GM12878 (cell line): ENCODE measurements around the gene CBLB. TPM values are rescaled to one million over a fixed set of nuclear protein-coding genes. Genes with fewer than 3 reads are reported as not detected.

Experiments used
- ATAC-seq: fragments of 200-7000 bp; cut with Tn5 transposase; 3 replicates; pipeline ENCODE4 v1.9.1; 2020; ENCODE audit warnings: mild to moderate bottlenecking, moderate library complexity
- BruUV-seq: library from RNA; stranded (reverse); fragments of 400-500 nt; replicated peaks from 2 replicates; lab custom pipeline; 2021; lab: Mats Ljungman, UMichigan
- CTCF ChIA-PET: fragments of 300-600 bp; sonication (Branson Sonifier 250); formaldehyde crosslinking; extraction: SDS; loops from one replicate; lab custom pipeline; 2021; ENCODE audit warnings: inconsistent platforms; lab: Yijun Ruan, JAX
- POLR2A ChIA-PET: fragments of 350-600 bp; formaldehyde crosslinking; extraction: SDS; loops from one replicate; lab custom pipeline; 2021; ENCODE audit warnings: inconsistent platforms; lab: Charles Lee
- RAD21 ChIA-PET: fragments of 300-600 bp; sonication (Branson Sonifier 250); formaldehyde crosslinking; loops from one replicate; lab custom pipeline; 2023; ENCODE audit warnings: antibody characterized with exemption; ENCODE audit not compliant: unreplicated experiment; lab: Charles Lee
- SMC1A ChIA-PET: fragments of 300-600 bp; sonication (Branson Sonifier 250); formaldehyde crosslinking; loops from one replicate; lab custom pipeline; 2023; ENCODE audit not compliant: unreplicated experiment, uncharacterized antibody; lab: Charles Lee
- DNase-seq: peaks from one replicate; pipeline ENCODE4 v3.0.0-alpha.2; 2011; ENCODE audit warnings: low read depth, low spot score
- FAIRE-seq: peaks from 3 replicates; lab custom pipeline; 2011; peaks lifted over from hg19 to GRCh38; lab: Jason Lieb, UNC
- H2AFZ ChIP-seq: 2 replicates; pipeline ENCODE4 v1.6.0; 2011; ENCODE audit warnings: low read depth, low read length, control low read depth; ENCODE audit not compliant: control insufficient read depth
- H3K27ac ChIP-seq: 2 replicates; pipeline ENCODE4 v1.5.1; 2011; ENCODE audit warnings: control low read depth; ENCODE audit not compliant: control insufficient read depth, insufficient read depth
- H3K27me3 ChIP-seq, 2 experiments: replicated peaks in 1 of 2; 2 replicates each; pipeline versions ENCODE4 v1.6.0 to v1.6.1; 2011; ENCODE audit warnings: low read length in 1 of 2; ENCODE audit not compliant: control insufficient read depth in 2 of 2, insufficient read depth in 2 of 2
- H3K36me3 ChIP-seq, 2 experiments: 2 replicates each; pipeline ENCODE4 v1.5.1; 2011; ENCODE audit warnings: low read length in 1 of 2; ENCODE audit not compliant: control insufficient read depth in 2 of 2, insufficient read depth in 2 of 2
- H3K4me1 ChIP-seq: 2 replicates; pipeline ENCODE4 v1.6.1; 2011; ENCODE audit warnings: mild to moderate bottlenecking, low read length, moderate library complexity, mixed read lengths; ENCODE audit not compliant: control insufficient read depth, insufficient read depth
- H3K4me2 ChIP-seq: 2 replicates; pipeline ENCODE4 v1.6.0; 2011; ENCODE audit warnings: control low read depth; ENCODE audit not compliant: control insufficient read depth, insufficient read depth
- H3K4me3 ChIP-seq: fragments of 200-600 bp; sonication (generic); 2 replicates; pipeline ENCODE4 v1.5.1; 2016
- H3K79me2 ChIP-seq: 2 replicates; pipeline ENCODE4 v1.6.0; 2011; ENCODE audit warnings: low read length; ENCODE audit not compliant: control insufficient read depth, insufficient read depth
- H3K9ac ChIP-seq: 2 replicates; pipeline ENCODE4 v1.8.0; 2011; ENCODE audit warnings: low read length, control low read depth, mixed read lengths; ENCODE audit not compliant: control insufficient read depth, insufficient read depth
- H3K9me3 ChIP-seq: replicated peaks from 3 replicates; pipeline ENCODE4 v1.5.1; 2011; ENCODE audit warnings: mild to moderate bottlenecking, low read length; ENCODE audit not compliant: control insufficient read depth, insufficient read depth
- H4K20me1 ChIP-seq: 2 replicates; pipeline ENCODE4 v1.6.0; 2011; ENCODE audit not compliant: control insufficient read depth, insufficient read depth
- BHLHE40 ChIP-seq, 2 experiments: fragments of 450-650 bp in 1 of 2; IDR thresholded peaks; 2 replicates each; pipeline ENCODE4 v1.6.1; 2011 to 2017; ENCODE audit warnings: low read depth in 2 of 2, borderline replicate concordance in 1 of 2, improper control_type of control experiment in 1 of 2, low read length in 1 of 2, mild to moderate bottlenecking in 1 of 2
- BRCA1 ChIP-seq: IDR thresholded peaks from 2 replicates; pipeline ENCODE4 v1.6.1; 2011; ENCODE audit warnings: low read depth, low read length, improper control_type of control experiment
- CTCF ChIP-seq, 3 experiments: IDR thresholded peaks in 2 of 3; conservative IDR thresholded peaks in 1 of 3; 2 replicates each; pipeline ENCODE4 v1.5.1; 2011; ENCODE audit warnings: low read depth in 3 of 3, low read length in 3 of 3, mild to moderate bottlenecking in 3 of 3, control low read depth in 2 of 3, moderate library complexity in 2 of 3, inconsistent platforms in 1 of 3, mixed read lengths in 1 of 3; ENCODE audit not compliant: control insufficient read depth in 2 of 3, insufficient read depth in 1 of 3; ENCODE audit errors: extremely low read depth in 1 of 3
- EED ChIP-seq: sonication (generic); IDR thresholded peaks from 2 replicates; pipeline ENCODE4 v1.6.1; 2016; ENCODE audit warnings: antibody characterized with exemption, low read depth
- ELK1 ChIP-seq: IDR thresholded peaks from 2 replicates; pipeline ENCODE4 v1.6.1; 2012; ENCODE audit warnings: low read depth, low read length, improper control_type of control experiment
- MEF2A ChIP-seq: IDR thresholded peaks from 2 replicates; pipeline ENCODE4 v1.6.1; 2011; ENCODE audit warnings: low read depth, mild to moderate bottlenecking, low read length, moderate library complexity; ENCODE audit not compliant: insufficient read depth
- NFYB ChIP-seq: IDR thresholded peaks from 2 replicates; pipeline ENCODE4 v1.6.1; 2011; ENCODE audit warnings: low read depth, mild to moderate bottlenecking, low read length, improper control_type of control experiment, moderate library complexity; ENCODE audit not compliant: insufficient read depth
- RBBP5 ChIP-seq: fragments of 200-600 bp; sonication (generic); conservative IDR thresholded peaks from 2 replicates; pipeline ENCODE4 v1.6.1; 2016
- SIX5 ChIP-seq: IDR thresholded peaks from 2 replicates; pipeline ENCODE4 v1.6.1; 2011; ENCODE audit warnings: mild to moderate bottlenecking, low read depth, low read length, moderate library complexity; ENCODE audit not compliant: severe bottlenecking
- STAT1 ChIP-seq: fragments of 450-650 bp; conservative IDR thresholded peaks from 2 replicates; pipeline ENCODE4 v1.6.1; 2014; ENCODE audit warnings: antibody characterized with exemption, mild to moderate bottlenecking
- SUPT20H ChIP-seq: IDR thresholded peaks from 2 replicates; pipeline ENCODE4 v1.6.1; 2011; ENCODE audit warnings: low read depth, mild to moderate bottlenecking, low read length, moderate library complexity, borderline replicate concordance; ENCODE audit not compliant: control insufficient read depth
- YY1 ChIP-seq: IDR thresholded peaks from 2 replicates; pipeline ENCODE4 v1.6.1; 2011; ENCODE audit warnings: low read depth, mild to moderate bottlenecking, low read length
- ZBED1 ChIP-seq: IDR thresholded peaks from 2 replicates; pipeline ENCODE4 v1.6.1; 2016; ENCODE audit warnings: borderline replicate concordance
- WGBS: methylation state at CpG from one replicate; pipeline ENCODE4 v1.1.6; 2016; ENCODE audit warnings: low lambda C conversion rate; ENCODE audit not compliant: insufficient replicate concordance, insufficient coverage; ENCODE audit errors: missing lambda C conversion rate; 5-methylcytosine and 5-hydroxymethylcytosine counted together
- in situ Hi-C: fragments of 300-500 bp; cut with MboI; formaldehyde crosslinking; loops from 9 replicates; pipeline ENCODE4 v1.14.3; 2018; ENCODE audit warnings: mixed read lengths
- intact Hi-C: fragments of 100-400 bp; cut with micrococcal nuclease; formaldehyde crosslinking; loops from one replicate; pipeline ENCODE4 v1.14.2; 2022; ENCODE audit not compliant: unreplicated experiment
- polyA plus RNA-seq, 11 experiments: library from polyadenylated mRNA; depleted of rRNA in 4 of 11; unstranded in 6 of 11; stranded (reverse) in 5 of 11; fragments of >200 nt; fragmentation: Nextera tagmentation in 4 of 11; fragmentation: Illumina TruSeq in 1 of 11; extraction: Ambion mirVana in 4 of 11; extraction: Trizol in 1 of 11; gene quantifications; 1 replicate in 1 of 11; 2 replicates in 10 of 11; pipeline versions ENCODE4 v1.2.1 to v1.2.3, GENCODE V29; 2011 to 2016; ENCODE audit warnings: inconsistent platforms in 2 of 11, missing spikeins in 2 of 11, low read depth in 1 of 11
- total RNA-seq, 4 experiments: library from RNA; depleted of rRNA in 3 of 4; stranded (reverse); fragments of >200 nt in 3 of 4; fragmentation: Illumina TruSeq in 1 of 4; extraction: Trizol in 1 of 4; gene quantifications; 2 replicates each; pipeline versions ENCODE4 v1.2.1 to v1.2.3, GENCODE V29; 2013 to 2021

CBLB gene
- total and polyA plus RNA-seq, 10 of the 15 experiments (the other 5 are each of a cell fraction or from before 2014, with no cell fraction given), result 17.2 to 107 (median 41.9) TPM

GRCh38 chr3:105857601-105858000, 11.2 kb downstream of the CBLB start:
- Histone ChIP-seq H3K4me1 (peaks cover 19% of the 10 kb centered on the region), H4K20me1 (no peaks in the 10 kb centered on the region), H3K27ac (no peak overlapping the region), H2AFZ (no peak overlapping the region), H3K4me3 (no peak overlapping the region), H3K27me3 (no peaks in the 10 kb centered on the region), H3K9ac (no peak overlapping the region), H3K9me3 (peaks cover 11% of the 10 kb centered on the region), H3K36me3 (peaks cover 0 to 41% of the 10 kb centered on the region in 2 experiments), H3K79me2 (peaks cover 48% of the 10 kb centered on the region), H3K4me2 (no peak overlapping the region)
- 93% methylated on average over 1 of the region's 1 CpG for WGBS
- CTCF ChIA-PET, result interaction anchor here (1.0 to 1.3 kb wide), 2 partner anchors 20 to 170 kb away, joined by 3 to 4 read pairs; no protein-coding TSS in a partner anchor
- intact Hi-C loops (no loop called here), in situ Hi-C loops (loop anchor here (25.0 kb wide), 1 partner anchor 755 kb away; no protein-coding TSS in a partner anchor)
- RAD21 ChIA-PET, result interaction anchor here (1.5 to 2.4 kb wide), 2 partner anchors 20 to 29 kb away, joined by 5 to 14 read pairs; no protein-coding TSS in a partner anchor
- POLR2A ChIA-PET, result interaction anchor here (1.0 kb wide), 1 partner anchor 10 kb away, joined by 3 read pairs; no protein-coding TSS in a partner anchor
- FAIRE-seq, result no peak
- no peak for ATAC-seq
- no TSS peak for BruUV-seq
- SMC1A ChIA-PET, result interaction anchor here (0.8 to 1.8 kb wide), 10 partner anchors 13 to 443 kb away, joined by 3 to 6 read pairs (median 4); no protein-coding TSS in a partner anchor
- no peak for DNase-seq
- TF ChIP-seq SIX5 (no peak), ZBED1 (no peak), YY1 (no peak), STAT1 (no peak), BHLHE40 (IDR thresholded peaks at IDR 0.05; ENCODE audit: borderline replicate concordance in 1 of 2, low read depth in 2 of 2, low read length in 1 of 2) (no peak), ELK1 (no peak), SUPT20H (no peak), EED (no peak), MEF2A (no peak), BRCA1 (no peak), RBBP5 (no peak), NFYB (no peak), CTCF (IDR thresholded peaks at IDR 0.05 in 2 of 3, conservative IDR thresholded peaks at IDR 0.05 in 1 of 3; ENCODE audit: control insufficient read depth in 2 of 3, extremely low read depth in 1 of 3, insufficient read depth in 1 of 3, low read depth in 3 of 3, low read length in 3 of 3) (no peak)
